MM.1S (cell line): ENCODE results near the gene MRLN.

ENCODE experiments used
- DNase-seq: peaks from one replicate; pipeline ENCODE4 v3.0.0-alpha.2; 2015
- H2AFZ ChIP-seq: fragments of 300-600 bp; sonication (generic); 2 replicates; pipeline ENCODE4 v1.6.0; 2016; ENCODE audit warnings: antibody characterized with exemption, low read length
- H3F3A ChIP-seq: fragments of 300-600 bp; sonication (generic); 2 replicates; pipeline ENCODE4 v1.6.1; 2016; ENCODE audit warnings: mild to moderate bottlenecking, antibody characterized with exemption, low read length, moderate library complexity, mixed read lengths; ENCODE audit not compliant: insufficient read depth
- H3K27ac ChIP-seq: fragments of 300-600 bp; sonication (generic); 2 replicates; pipeline ENCODE4 v1.5.1; 2016; ENCODE audit warnings: mild to moderate bottlenecking, low read length
- H3K27me3 ChIP-seq: fragments of 300-600 bp; sonication (generic); replicated peaks from 2 replicates; pipeline ENCODE4 v1.6.0; 2016; ENCODE audit warnings: low read length; ENCODE audit not compliant: insufficient read depth
- H3K36me3 ChIP-seq: fragments of 300-600 bp; sonication (generic); replicated peaks from 2 replicates; pipeline ENCODE4 v1.6.1; 2016; ENCODE audit warnings: mild to moderate bottlenecking, low read length, mixed read lengths; ENCODE audit not compliant: insufficient read depth
- H3K4me1 ChIP-seq: fragments of 300-600 bp; sonication (generic); 2 replicates; pipeline ENCODE4 v1.6.1; 2016; ENCODE audit warnings: low read length, mixed read lengths
- H3K4me2 ChIP-seq: fragments of 300-600 bp; sonication (generic); 2 replicates; pipeline ENCODE4 v1.6.0; 2016; ENCODE audit warnings: low read depth, low read length
- H3K4me3 ChIP-seq: fragments of 300-600 bp; sonication (generic); 2 replicates; pipeline ENCODE4 v1.5.1; 2016; ENCODE audit warnings: low read length, mixed read lengths
- H3K79me2 ChIP-seq: fragments of 300-600 bp; sonication (generic); 2 replicates; pipeline ENCODE4 v1.6.1; 2016; ENCODE audit warnings: mixed run types, low read length, mixed read lengths
- H3K9ac ChIP-seq: fragments of 300-600 bp; sonication (generic); 2 replicates; pipeline ENCODE4 v1.6.1; 2016; ENCODE audit warnings: low read length, mixed read lengths
- H3K9me2 ChIP-seq: fragments of 300-600 bp; sonication (generic); replicated peaks from 2 replicates; pipeline ENCODE4 v1.6.1; 2016; ENCODE audit warnings: mild to moderate bottlenecking, low read length, mixed read lengths; ENCODE audit not compliant: insufficient read depth
- H3K9me3 ChIP-seq: fragments of 300-600 bp; sonication (generic); replicated peaks from 2 replicates; pipeline ENCODE4 v1.6.1; 2016; ENCODE audit warnings: mild to moderate bottlenecking, low read length, mixed read lengths; ENCODE audit not compliant: insufficient read depth
- H4K20me1 ChIP-seq: fragments of 300-600 bp; sonication (generic); 2 replicates; pipeline ENCODE4 v1.6.1; 2016; ENCODE audit warnings: mild to moderate bottlenecking, low read length, moderate library complexity, mixed read lengths; ENCODE audit not compliant: insufficient read depth
- CTCF ChIP-seq: fragments of 300-600 bp; sonication (generic); IDR thresholded peaks from 2 replicates; pipeline ENCODE4 v1.5.1; 2016; ENCODE audit warnings: antibody characterized with exemption, low read length, mixed read lengths
- EZH2 ChIP-seq: fragments of 300-600 bp; sonication (generic); optimal IDR thresholded peaks from 2 replicates; pipeline ENCODE3; 2017; ENCODE audit warnings: low read depth, mild to moderate bottlenecking, antibody characterized with exemption, low read length, mixed read lengths
- EZH2phosphoT487 ChIP-seq: fragments of 300-600 bp; sonication (generic); IDR thresholded peaks from 2 replicates; pipeline ENCODE4 v1.6.1; 2018; ENCODE audit warnings: antibody characterized with exemption, low read length

The MRLN gene

GRCh38 chr10:59752278-59752940 lies 846 bp downstream of the MRLN start:
- no peaks in the 10 kb centered on the region for H3K36me3 ChIP-seq
- no peaks in the 10 kb centered on the region for H4K20me1 ChIP-seq
- H3K9me2 ChIP-seq = no peaks in the 10 kb centered on the region
- no peak for DNase-seq
- TF ChIP-seq EZH2phosphoT487 (no peak), CTCF (no peak), EZH2 (no peak)
- no peak overlapping the region for H3K4me3 ChIP-seq
- no peak overlapping the region for H3K9ac ChIP-seq
- no peaks in the 10 kb centered on the region for H3K4me1 ChIP-seq
- H3F3A ChIP-seq = no peaks in the 10 kb centered on the region
- no peaks in the 10 kb centered on the region for H3K79me2 ChIP-seq
- no peak overlapping the region for H3K27ac ChIP-seq
- no peak overlapping the region for H3K4me2 ChIP-seq
- no peak overlapping the region for H2AFZ ChIP-seq
- no peaks in the 10 kb centered on the region for H3K27me3 ChIP-seq
- no peaks in the 10 kb centered on the region for H3K9me3 ChIP-seq

GRCh38 chr10:59750155-59750945 lies 2.9 kb downstream of the MRLN start:
- Histone ChIP-seq H3K4me2 (no peak overlapping the region), H3F3A (no peaks in the 10 kb centered on the region), H2AFZ (no peak overlapping the region), H3K36me3 (no peaks in the 10 kb centered on the region), H3K27me3 (no peaks in the 10 kb centered on the region), H3K4me1 (no peaks in the 10 kb centered on the region), H3K79me2 (no peaks in the 10 kb centered on the region), H3K9me2 (no peaks in the 10 kb centered on the region), H3K9me3 (no peaks in the 10 kb centered on the region), H4K20me1 (no peaks in the 10 kb centered on the region), H3K9ac (no peak overlapping the region), H3K27ac (no peak overlapping the region), H3K4me3 (no peak overlapping the region)
- TF ChIP-seq EZH2 = no peak
- DNase-seq = no peak

DNA sequence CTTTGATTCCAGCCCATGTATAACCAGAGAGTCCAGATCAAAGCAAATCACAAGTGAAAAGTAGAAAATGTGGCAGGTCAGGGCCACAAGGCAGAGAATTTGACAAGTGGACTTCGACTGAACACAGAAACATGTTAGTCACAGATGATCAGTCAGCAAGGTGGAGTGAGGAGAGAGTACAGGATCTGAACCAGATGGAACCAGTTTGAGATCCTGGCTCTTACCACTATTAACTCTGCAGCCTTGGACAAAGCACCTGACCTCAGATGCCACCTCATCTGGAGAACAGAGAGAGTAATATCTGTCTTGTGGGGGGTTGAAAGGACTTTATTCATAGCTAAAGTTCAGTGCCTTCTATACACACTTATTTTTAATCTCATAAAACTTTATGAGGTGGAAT lies 4.4 kb downstream of the MRLN start:
- H3K36me3 ChIP-seq = no peaks in the 10 kb centered on the region
- H3K9me2 ChIP-seq = no peaks in the 10 kb centered on the region
- no peak overlapping the region for H3K27ac ChIP-seq
- H3K4me2 ChIP-seq = no peak overlapping the region
- no peaks in the 10 kb centered on the region for H3K27me3 ChIP-seq
- no peak overlapping the region for H3K9ac ChIP-seq
- H2AFZ ChIP-seq = no peak overlapping the region
- H3K4me3 ChIP-seq = no peak overlapping the region
- no peaks in the 10 kb centered on the region for H3K9me3 ChIP-seq
- no peaks in the 10 kb centered on the region for H4K20me1 ChIP-seq
- H3F3A ChIP-seq = no peaks in the 10 kb centered on the region
- H3K79me2 ChIP-seq = no peaks in the 10 kb centered on the region
- TF ChIP-seq CTCF (no peak), EZH2 (no peak), EZH2phosphoT487 (no peak)
- no peaks in the 10 kb centered on the region for H3K4me1 ChIP-seq
- no peak for DNase-seq
